Progenitor cell of endocrine pancreas (in vitro differentiated cells): Measurements from ENCODE around the gene DMRTB1. TPM values are rescaled to one million over a fixed set of nuclear protein-coding genes. Genes with fewer than 3 reads are reported as not detected.

Experiments used
- DNase-seq: peaks from one replicate; pipeline ENCODE4 v3.0.0; 2021; ENCODE audit warnings: low spot score; ENCODE audit not compliant: unreplicated experiment
- H3K27ac Mint-ChIP-seq: 2 replicates; pipeline ENCODE4 v1.8.0; 2021; ENCODE audit warnings: mild to moderate bottlenecking, moderate library complexity, mixed read lengths
- H3K27me3 Mint-ChIP-seq: 2 replicates; pipeline ENCODE4 v1.8.0; 2021; ENCODE audit warnings: mixed read lengths
- H3K36me3 Mint-ChIP-seq: 2 replicates; pipeline ENCODE4 v1.8.0; 2022; ENCODE audit warnings: mixed read lengths; ENCODE audit not compliant: insufficient read depth
- H3K4me1 Mint-ChIP-seq: 2 replicates; pipeline ENCODE4 v1.8.0; 2021; ENCODE audit warnings: low read depth, mixed read lengths
- H3K4me3 Mint-ChIP-seq: 2 replicates; pipeline ENCODE4 v1.8.0; 2021; ENCODE audit warnings: low read depth, mild to moderate bottlenecking, moderate library complexity, mixed read lengths
- H3K9me3 Mint-ChIP-seq: 2 replicates; pipeline ENCODE4 v1.8.0; 2021; ENCODE audit warnings: low read depth, mixed read lengths
- CTCF ChIP-seq: fragments of 200-600 bp; sonication (generic); IDR thresholded peaks from one replicate; pipeline ENCODE4 v1.5.0; 2021; ENCODE audit warnings: antibody characterized with exemption, mild to moderate bottlenecking; ENCODE audit not compliant: unreplicated experiment
- total RNA-seq: library from RNA; stranded (reverse); gene quantifications from 2 replicates; pipeline ENCODE4 v1.2.1, GENCODE V29; 2021

DMRTB1 gene
- total RNA-seq, 1 donor from 2014 or later: not detected

- TF ChIP-seq CTCF: no peak
- Mint-ChIP-seq H3K4me3 (no peak overlapping the region), H3K4me1 (no peaks in the 10 kb centered on the region), H3K36me3 (no peaks in the 10 kb centered on the region), H3K9me3 (no peaks in the 10 kb centered on the region), H3K27me3 (peaks cover 14% of the 10 kb centered on the region), H3K27ac (no peak overlapping the region)
- no peak for DNase-seq
These were observed 45.7 kb downstream of the DMRTB1 start for GRCh38 chr1:53504901-53505300.

GRCh38 chr1:53505401-53505800, 46.2 kb downstream of the DMRTB1 start:
- Mint-ChIP-seq H3K27ac (no peak overlapping the region), H3K4me3 (no peak overlapping the region), H3K27me3 (peaks cover 14% of the 10 kb centered on the region), H3K36me3 (no peaks in the 10 kb centered on the region), H3K9me3 (no peaks in the 10 kb centered on the region), H3K4me1 (no peaks in the 10 kb centered on the region)
- DNase-seq: no peak
- TF ChIP-seq CTCF: no peak

- no peak for DNase-seq
- Mint-ChIP-seq H3K9me3 (no peaks in the 10 kb centered on the region), H3K4me1 (no peaks in the 10 kb centered on the region), H3K4me3 (no peak overlapping the region), H3K36me3 (no peaks in the 10 kb centered on the region), H3K27me3 (peaks cover 14% of the 10 kb centered on the region), H3K27ac (no peak overlapping the region)
- no peak for TF ChIP-seq CTCF
These were observed 46.7 kb downstream of the DMRTB1 start for GRCh38 chr1:53505891-53506290.

- no peak for DNase-seq
- Mint-ChIP-seq H3K27me3 (peaks cover 9% of the 10 kb centered on the region), H3K36me3 (no peaks in the 10 kb centered on the region), H3K4me3 (no peak overlapping the region), H3K9me3 (no peaks in the 10 kb centered on the region), H3K4me1 (no peaks in the 10 kb centered on the region), H3K27ac (no peak overlapping the region)
- no peak for TF ChIP-seq CTCF
These were observed 47.3 kb downstream of the DMRTB1 start for GRCh38 chr1:53506355-53507050.

GRCh38 chr1:53507116-53507820, 48.1 kb downstream of the DMRTB1 start:
- Mint-ChIP-seq H3K27ac (no peak overlapping the region), H3K4me1 (no peaks in the 10 kb centered on the region), H3K27me3 (peaks cover 9% of the 10 kb centered on the region), H3K9me3 (no peaks in the 10 kb centered on the region), H3K4me3 (no peak overlapping the region), H3K36me3 (no peaks in the 10 kb centered on the region)
- no peak for TF ChIP-seq CTCF
- DNase-seq: no peak
